Measurements from ENCODE around the gene ZFP69.

Gene ZFP69

DNA sequence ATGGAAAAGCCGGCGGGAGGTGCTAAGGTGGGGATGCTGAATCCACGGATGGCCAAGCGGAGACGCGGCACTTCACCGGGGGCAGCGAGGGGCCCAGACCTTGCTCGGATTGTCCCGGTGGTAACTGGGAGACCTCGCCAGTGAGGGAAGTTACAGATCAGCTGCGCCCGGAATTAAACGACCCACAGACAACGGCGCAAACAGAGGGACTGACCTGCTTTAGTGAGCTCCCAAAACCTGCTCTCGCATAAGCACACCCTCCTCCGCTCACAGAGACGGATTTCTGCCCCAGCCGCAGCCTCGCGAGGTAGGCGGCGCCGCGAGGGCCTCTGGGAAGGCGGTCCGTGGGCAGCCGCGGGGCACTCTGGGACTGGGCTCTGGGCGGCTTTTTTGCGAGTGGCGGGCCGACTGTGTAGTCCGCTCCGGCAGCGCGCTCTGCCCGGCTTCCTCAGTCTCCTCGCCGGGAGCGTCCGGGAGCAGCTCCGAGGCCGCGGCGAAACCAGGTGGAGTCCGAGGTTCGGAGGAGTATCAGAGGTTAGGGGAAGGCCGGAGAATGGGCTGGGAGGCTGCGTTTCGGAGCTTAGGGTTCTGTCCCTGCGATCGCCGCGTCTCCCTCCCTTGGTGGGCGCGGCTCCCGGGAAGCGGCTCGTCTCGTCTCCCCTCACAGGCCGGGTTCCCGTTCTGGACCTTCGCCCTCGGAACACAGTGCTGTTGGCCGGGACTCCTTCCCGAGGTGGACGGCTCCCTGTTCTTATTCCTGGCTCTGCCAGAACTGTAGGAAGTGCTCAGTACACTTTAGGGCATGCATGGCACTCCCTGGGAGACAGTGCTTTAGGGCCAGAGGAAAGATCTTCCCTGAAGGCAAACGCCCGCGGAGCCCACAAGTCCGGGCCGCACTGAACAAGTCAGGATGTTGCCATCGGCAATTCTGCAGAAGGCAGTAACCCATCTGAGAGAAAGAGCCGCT is 31.6 kb downstream of the ZFP69 start, which contains the start of gene EXO5:
TSS of gene EXO5 (plus strand) at position 393 of the 967 bp plus-strand sequence. CDS start 5,778 bp downstream, outside the sequence.
- DNase-seq: peak; percentile 65

- no peak for DNase-seq
These were observed 42.4 kb downstream of the ZFP69 start for GRCh38 chr1:40519517-40519916.

- DNase-seq: no peak
These were observed 53.8 kb downstream of the ZFP69 start for GRCh38 chr1:40530735-40531380.

DNA sequence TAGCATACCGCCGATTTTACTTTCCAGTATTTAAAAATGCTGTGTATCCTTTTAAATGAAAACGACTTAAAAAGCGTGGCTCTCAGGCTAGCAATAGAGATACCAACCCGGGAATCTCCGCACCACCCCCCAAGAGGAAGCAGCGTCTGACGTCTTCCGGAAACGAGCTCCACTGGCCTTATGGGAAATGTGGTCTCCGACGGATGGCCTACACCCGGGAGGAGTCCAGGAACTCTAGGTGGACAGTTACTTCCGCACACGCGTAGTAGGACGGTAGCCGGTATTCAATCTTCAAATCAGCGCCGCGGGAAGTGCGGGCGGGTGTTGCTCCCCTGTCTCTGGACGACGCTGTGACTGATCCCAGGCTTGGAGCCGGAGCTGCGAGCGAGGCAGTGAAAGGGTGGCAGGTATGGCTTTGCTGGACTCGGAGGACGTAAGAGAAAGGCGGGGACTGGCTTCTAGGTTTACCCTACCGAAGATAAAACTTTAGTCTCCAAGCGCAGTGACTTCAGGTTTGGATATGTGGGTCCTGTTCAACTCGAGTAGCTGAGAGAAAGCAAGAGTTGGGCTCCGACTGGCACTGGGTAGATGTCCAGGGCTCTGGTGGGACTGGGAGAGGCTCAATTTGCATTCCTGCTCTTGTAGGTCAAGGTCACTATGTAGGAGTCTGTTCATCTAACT is 54.4 kb downstream of the ZFP69 start, which contains the start of gene ZNF684:
TSS of gene ZNF684 (plus strand) at position 257 of the 681 bp plus-strand sequence. CDS start 1,530 bp downstream, outside the sequence.
- DNase-seq: peak; percentile 81

GRCh38 chr1:40532062-40532389 is 54.9 kb downstream of the ZFP69 start:
- no peak for DNase-seq

DNA sequence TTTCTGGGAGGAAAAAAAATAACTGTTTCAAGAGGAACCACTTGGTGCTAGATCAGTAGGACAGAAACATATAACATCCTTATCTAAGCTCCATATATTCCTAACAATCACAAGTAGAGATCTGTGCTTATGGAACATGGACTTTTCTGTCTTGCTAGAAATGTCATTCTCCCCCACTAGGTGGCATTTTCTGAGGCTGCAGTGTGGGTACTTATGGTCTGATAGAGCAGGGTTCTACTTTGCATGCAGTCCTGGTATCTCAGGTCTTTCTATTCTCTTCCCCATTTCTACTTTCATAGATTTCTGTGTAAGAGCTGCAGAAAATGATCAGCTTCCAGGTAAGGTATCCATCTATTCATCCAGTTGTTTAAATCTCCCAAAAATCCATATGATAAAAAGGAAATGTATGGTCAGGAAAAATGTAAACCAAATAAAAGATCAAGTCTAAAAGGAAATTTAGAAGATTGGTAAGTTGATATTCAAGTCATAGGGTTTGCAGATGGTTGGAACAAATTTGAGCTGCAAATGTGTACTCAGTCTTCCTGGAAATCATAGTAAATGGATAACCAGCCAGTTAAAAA is 55.8 kb downstream of the ZFP69 start:
- no peak for DNase-seq

- no peak for DNase-seq
These were observed 57.5 kb downstream of the ZFP69 start for GRCh38 chr1:40534589-40534988.

GRCh38 chr1:40535732-40536131 is 58.6 kb downstream of the ZFP69 start:
- DNase-seq: no peak

GRCh38 chr1:40539338-40539737 is 62.2 kb downstream of the ZFP69 start:
- DNase-seq: no peak
